CD4-positive, alpha-beta T cell treated with Interferon gamma for 1 hour (primary cell): Measurements from ENCODE around the gene CAMK1G.

Experiments
- DNase-seq: peaks from one replicate; pipeline ENCODE4 v3.0.0-alpha.2; 2020

CAMK1G gene

DNA sequence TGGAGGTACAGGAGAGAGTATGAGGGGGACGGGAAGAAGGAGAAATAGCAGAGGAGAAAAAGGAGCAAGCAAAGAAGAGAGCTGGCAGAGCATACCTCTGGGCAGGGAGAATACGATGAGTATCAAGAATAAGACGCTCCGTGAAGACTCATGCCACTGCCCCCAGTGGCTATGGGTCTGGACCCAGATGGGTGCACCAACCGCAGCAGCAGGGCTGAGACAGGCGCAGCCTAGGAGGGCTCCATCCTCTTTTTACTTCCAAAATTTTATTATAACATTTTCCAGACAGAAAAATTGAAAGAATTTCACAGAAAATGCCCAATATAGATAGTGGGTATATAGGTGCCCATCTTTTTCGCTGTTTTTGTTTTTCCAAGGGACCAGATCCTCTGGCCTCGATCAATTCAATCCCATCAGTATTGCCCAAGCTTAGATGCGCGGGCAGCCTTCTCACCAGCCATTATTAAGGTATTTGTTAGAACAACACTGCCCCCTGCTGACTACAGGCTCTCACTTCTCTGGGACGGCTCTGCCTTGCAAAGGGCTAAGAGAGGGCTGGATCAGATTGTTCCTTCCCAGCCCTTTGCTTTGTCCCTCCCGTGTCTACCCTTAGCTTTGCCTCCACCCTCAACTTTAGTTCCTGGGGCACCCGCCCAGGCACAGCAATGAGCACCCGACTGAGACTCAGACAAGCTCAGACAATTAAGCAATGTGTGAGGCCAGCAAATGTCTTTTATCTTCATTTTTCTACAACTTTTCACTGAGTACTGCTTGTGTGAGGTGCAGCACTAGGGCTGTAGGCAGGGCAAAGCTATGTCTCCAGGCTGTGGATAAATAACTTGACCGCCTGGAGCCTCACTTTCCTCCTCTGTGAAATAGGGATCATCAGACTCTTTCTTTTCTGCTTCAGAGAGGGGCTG lies 17.5 kb upstream of the CAMK1G start:
- DNase-seq: peak; percentile 60

DNA sequence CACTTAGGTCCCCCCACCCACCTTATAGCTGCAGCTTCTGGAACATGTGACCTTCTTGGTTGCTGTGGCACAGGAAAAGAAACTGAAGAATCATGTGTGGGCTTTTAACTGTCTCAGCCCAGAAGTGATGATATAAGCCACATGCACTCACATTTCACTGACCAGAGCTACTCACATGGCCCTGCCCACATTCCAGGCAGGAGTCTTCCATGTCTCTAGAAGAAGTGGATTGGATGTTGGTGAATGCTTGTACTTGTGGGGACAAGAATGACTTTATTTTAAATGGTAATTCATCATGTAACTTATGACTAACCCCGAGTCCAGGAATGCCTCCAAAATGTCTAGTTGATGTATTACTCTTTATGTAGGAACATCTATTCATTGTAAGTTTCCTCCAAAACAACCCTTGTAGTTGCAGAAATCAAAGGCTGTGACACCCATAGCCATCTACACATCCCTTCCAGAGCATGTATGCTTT lies 15.8 kb upstream of the CAMK1G start:
- DNase-seq: no peak

DNA sequence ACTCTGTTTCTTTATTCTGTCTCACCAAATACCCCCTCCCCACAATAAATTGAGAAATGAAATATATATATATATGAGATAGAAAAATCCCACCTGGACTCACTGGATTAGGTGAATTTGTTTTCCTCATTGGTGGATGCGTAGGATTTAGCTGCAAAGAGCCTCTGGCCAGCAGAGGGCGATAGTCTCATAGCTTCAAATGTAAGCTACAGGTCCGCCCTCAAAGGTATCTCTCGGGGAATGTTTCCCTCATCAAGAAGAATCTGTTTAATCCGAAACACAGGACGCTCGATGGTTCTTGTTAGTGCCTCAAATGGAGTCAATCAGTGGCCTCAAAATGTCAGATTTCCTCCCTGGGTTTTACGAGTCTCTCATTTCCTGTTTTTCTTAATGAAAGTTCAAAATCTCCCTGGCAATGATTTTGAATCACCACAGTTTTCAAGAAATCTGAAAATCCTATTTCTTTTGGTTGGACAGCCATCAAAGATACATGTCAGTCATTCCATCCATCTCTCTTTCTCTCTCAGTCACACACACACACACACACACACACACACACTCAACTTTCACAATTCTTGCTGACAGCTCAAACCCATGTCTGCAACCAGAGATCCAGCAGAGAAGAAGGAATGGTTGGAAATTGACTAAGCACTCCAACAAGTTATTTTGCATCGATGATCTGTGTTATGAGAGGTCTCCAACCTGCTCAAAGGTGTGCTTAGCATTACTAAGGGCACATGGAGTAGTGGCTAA lies 13.9 kb upstream of the CAMK1G start:
- DNase-seq: peak; percentile 50

DNA sequence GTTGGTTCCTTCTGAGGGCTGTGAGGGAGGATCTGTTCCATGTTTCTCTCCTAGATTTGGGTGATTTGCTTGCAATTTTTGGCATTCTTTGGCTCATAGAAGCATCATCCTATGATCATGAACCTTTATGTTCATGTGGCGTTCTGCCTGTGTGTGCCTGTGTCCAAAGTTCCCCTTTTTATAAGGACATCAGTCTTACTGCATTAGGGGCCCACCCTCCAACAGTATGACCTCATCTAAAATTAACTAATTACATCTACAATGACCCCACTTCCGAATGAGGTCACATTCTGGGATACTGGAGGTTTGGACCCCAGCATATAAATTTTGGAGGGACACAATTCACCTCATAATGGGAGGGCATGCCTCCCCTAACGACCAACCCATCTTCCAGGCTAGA lies 12.8 kb upstream of the CAMK1G start:
- no peak for DNase-seq

DNA sequence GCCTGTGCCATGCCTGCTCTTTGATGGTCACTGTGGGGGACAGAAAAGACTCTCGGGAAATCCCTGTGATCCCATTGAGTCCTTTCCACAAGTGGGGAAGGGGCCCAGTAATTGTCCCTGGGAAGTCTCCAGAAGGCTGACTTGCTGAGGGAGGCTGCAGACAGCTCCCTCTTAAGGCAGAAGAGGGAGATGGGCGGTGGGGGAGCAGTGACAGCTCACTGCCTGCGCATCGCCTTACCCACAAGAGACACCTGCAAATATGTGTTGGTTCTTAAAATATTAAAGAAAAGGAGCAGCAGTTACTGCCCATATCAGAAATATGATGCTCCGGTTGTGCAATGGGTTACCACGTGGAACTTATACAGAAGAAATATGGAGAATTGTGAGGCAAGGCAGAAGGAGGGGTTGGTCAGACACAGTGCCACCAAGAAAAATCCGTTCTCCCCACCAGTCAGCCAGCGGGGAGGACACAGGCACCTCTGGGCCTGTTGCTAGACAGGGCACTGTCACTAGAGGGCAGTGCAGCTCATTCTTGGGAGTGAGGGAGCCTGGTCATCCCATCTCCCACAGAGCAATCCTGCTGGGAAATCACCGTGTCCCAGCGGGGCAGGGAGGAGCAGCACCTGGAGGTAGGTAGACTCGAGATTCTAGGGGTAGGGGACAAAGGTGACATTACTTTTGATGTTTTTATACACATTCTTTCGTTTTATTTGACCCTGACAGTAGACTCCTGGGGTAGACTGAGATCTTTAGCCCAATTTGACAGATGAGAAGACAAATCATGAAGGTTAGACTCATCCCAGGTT lies 6.9 kb upstream of the CAMK1G start:
- peak; percentile 47 for DNase-seq

DNA sequence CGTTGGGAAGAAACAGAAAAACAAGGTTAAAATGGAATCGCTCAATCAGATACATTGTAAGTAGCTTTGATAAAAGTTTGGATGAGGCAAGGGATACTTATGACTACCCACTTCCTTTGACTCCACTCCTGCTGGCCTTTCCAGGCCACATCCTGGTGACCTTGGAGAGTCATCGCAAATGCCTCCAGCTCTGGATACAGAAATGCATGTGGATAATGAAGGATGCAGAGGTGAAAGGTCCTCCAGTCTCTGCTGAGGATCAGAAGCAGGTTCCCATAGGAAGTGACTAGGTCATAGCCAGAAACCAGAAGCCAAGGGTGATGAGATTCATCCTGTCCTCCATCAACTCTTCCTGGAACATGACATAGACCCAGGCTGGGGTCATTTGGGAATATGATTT lies 6.2 kb upstream of the CAMK1G start:
- DNase-seq: no peak

DNA sequence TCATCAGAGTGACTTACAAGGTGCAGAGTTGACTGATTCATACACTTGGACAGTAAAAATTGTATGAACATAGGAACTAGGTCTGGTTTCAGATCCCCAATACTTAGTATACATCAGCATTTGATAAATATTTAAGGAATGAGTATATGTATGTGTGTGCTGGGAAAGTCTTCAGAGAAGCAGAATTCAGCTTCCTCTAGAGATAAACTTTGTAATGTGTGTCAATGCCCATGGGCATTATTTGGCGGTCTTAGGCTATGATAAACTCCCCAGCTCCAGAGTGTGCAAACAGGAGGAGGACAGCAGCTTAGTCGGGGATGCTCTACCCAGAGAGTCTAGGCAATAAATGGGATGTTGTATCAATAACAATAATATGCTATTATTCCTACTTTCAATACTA lies 2.9 kb upstream of the CAMK1G start:
- no peak for DNase-seq

DNA sequence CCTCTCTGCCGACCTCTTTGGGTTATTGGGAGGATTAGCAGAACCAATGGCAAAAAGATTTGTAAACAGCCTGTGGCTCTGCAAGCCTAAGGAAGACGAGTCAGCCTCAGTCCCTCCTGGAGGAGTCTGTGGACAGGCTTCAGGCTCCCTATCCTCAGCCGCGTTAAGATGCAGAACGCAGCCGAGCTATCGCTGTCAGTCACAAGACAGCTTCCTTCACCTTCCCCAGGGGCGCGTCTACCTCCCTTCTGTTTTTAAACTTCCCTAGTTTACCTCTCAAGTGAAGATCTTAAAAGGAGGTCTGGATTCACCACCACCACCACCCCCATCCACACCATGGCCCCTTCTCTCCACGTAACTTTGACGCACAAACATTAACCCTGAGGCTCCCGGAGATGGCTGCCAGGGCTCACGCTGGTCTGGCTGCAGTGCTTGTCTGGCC lies 738 bp downstream of the CAMK1G start:
- no peak for DNase-seq

DNA sequence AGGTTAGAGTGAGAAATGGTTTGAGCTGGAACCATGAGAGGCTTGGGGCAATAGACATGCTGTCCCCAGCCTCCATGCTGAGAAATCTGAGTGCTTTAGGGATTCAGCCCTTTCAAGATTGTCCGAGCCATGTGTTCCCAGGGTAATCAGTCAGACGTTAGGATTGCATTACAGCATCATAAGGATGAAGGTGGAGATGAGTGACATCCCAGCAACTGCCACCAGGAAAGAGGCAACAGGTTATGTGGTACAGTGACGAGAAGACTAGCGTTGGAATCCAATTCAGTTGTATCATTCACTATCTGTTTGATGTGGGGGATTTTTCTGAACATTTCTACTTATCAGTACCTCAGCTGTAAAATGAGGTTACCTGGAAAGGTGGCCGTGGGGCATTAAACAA lies 1.7 kb downstream of the CAMK1G start:
- no peak for DNase-seq

DNA sequence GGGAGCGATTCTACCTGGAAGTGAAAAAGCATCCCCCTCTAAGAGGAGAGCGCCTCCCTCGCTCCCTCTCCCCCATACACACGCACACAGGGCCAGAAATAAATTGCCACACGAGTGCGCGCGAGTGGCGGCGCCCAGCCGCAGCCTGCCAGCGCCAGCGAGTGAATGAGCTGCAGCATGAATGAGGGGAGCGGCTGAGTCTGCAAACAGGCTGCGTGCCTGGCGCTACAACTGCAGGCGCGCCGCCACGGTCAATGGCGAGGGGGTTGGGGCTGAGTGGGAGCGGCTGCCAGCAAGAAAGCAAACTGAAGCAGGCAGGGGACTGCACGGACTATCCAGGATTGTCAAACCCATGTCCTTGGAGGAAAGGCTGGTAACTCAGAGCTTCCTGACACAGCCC lies 2.2 kb downstream of the CAMK1G start:
- DNase-seq: no peak

DNA sequence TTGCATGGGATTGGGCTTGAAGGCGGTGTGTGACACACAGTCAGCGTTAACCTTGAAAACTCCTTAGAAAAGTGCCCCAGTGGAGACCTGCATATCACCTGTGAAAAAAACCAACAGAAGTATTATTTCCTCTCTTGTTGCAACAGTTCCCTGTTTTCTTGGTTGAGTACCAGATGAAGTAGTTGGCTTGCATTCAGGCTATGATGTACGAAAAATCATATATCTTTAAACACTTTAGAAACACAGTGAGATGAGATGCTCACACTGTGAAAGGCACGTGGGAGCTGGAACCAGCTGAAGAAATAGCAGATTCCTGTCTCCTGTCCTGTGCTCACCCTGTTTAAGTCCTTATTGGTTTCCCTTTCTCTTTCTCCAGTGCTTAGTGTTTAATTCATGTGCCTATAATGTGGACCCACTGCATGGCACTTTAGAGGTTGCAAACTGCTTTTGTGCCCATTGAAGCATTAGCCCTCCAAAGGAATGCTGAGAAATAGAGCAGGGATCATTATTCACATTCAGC lies 2.8 kb downstream of the CAMK1G start:
- no peak for DNase-seq

DNA sequence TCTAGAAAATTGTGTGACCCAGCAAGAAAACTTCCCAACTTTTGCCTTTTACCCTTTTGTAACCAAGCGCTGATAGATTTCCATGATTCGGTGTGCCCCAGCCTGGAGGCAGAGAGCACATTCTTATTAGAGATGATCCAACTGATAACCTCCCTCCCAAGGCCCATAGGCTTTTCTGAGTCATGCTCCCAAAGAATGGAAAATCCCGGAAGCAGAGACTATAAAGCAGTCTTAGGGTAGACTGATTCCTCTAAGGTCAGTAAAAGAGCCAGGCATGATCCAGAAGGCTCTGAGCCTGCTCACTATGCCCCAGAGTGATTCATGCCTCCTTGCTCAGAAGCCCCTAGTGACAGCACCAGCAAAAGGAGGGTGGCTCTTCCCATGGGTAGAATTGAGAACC lies 4.3 kb downstream of the CAMK1G start:
- DNase-seq: no peak

DNA sequence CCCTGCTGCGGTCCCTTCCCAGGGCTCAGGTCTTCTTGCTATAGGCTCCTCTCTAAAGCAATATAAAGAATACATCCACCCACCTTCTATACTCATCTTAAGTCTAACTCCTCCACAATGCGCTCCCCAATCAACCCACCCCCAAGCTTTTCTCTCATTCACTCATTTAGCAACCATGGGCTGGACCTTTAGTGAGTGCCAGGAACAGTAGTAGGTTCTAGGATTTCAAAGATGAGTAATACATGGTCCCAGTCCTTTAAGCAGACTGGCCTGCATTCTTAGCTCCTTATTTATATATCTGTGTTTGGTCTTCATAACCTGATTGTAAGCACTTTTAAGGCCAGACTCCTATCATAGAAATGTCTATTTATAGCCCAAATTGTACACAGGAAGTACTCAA lies 5.9 kb downstream of the CAMK1G start:
- DNase-seq: no peak

DNA sequence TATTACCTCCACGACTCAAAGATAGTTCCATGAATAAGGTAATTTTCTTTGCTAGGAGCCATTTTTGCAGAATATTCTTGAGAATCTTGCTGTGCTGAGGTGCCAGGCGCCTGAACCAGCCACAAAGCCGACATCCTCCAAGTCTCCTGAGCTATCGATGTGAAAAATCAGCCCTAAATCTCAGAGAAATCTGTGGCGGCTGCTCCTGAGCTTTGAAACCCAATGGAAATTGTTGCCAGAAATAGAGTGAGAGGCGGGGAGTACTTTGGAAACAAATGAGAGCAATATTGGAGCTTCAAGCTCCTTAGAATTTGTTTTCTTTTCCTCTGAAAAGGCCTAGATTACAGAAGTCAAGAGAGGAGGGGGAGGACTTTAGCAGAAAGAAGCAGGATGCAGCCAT lies 6.3 kb downstream of the CAMK1G start:
- DNase-seq: no peak

DNA sequence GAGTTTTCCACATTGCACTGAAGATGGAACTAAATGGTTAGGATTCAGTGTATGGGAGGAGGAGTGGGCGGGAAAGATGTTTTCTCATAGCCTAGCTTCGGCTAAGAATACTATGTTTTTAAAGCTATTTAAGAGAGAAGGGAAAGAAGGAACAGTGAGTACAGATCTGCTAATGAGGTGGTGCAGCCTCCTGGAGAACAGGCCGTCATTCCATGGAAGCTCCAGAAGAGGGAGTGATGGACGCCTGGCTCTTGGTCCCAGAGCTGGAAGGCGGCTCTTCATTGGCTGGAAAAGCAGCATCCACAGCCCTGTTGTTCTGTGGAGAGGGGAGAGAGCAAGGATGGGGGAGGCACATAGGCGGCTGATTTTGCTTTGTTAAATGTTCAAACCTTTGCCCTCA lies 6.9 kb downstream of the CAMK1G start:
- no peak for DNase-seq

DNA sequence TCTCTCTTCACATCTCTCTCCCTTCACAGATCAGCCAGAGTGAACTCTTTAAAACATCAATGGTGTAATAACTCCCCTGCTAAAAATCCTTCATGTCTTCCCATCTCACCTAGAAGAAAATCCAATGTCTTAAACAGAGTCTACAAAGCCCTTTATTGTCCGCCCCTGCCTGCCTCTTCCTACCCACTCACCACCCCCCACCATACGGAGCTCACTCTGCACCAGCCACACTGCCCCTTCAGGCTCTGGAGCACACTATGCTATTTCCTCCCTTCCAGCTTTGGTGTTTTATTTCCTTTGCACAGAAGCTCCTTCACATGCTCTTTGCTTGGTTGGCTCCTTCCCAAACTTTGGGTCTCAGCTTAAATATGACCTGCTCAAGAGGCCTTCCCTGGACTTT lies 10.2 kb downstream of the CAMK1G start:
- no peak for DNase-seq

DNA sequence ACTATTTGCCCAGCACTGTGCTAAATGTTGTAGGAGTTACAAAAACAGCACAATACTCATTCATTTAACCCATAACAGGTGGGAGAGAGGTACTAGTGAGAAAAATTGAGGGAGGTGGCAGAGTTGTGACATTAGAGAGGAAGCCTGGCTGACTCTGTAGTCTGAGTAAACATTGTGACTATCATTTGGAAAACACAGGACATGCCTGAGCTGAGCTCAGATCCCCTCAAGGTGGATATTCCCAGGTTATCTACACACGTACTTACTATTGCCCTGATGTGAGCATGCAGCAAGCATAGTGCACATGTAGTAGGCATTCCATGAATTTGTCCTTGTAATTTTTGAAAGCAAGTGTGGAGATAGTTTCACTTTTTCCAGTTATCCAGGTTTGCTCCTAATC lies 10.9 kb downstream of the CAMK1G start:
- no peak for DNase-seq

DNA sequence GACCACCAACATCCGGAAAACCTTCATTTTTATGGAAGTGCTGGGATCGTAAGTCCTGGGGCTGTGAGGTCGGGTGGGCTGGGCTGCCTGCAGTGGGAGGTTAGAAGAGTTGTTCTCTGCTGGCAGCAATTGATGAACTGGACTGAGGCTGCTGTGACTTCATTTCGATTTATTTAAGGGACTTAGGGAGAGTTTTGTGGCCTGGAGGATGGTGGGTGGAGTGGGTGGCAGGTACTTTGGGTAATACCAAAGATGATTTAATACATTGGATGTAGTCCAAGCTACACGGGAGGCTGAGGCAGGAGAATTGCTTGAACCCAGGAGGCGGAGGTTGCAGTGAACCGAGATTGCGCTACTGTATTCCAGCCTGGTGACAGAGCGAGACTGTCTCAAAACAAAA lies 11.5 kb downstream of the CAMK1G start:
- no peak for DNase-seq

DNA sequence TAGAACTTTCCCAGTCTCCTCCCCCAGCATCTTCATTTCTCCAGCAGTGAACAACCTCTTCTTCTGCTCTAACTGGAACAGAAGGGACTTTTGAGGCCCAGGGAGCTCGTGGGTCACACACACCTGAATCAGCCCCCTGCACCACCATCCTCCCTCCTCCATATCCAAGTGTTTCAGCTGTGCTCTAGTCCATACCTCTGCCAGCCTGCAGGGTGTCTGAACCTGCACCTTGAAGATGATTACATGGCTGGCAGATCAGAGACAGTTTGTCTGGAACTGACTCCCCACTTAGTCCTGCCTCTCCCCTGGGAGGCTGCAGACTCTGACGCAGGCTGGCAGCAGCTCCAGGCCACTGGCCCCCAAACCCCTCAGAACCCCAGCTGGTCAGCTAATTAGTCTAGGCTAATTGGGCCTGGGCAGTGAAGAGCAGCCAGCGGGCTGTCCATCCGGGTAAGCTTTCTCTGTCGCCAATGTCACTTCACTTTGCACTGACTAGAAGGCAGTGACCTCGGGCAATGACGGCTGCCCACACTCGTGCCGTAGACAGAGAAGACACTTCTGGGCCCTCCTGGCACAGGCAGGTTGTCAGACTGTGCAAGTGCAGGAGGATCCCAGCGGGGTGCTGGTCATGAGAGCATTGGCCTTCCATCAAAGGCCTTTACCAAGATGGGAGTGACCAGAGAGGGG lies 12.2 kb downstream of the CAMK1G start:
- no peak for DNase-seq

DNA sequence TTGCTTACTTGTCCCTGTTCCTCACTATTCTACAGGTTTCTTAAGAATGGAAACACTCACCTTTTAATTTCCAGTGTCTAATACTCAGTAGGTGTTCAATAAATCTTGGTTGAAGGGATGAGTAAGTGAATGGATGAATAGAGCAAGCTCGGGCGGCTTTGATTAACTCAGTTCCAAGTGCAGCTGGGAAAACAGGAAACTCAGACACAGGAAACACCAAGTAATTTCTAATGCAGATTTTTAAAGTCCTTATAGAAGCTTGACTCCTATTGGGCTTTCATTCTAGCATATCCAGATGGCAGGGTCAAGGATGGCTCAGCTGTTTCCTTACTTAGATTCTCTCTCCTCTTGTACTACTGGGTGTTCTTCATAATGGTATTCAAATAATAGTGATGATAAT lies 14.0 kb downstream of the CAMK1G start:
- DNase-seq: no peak

DNA sequence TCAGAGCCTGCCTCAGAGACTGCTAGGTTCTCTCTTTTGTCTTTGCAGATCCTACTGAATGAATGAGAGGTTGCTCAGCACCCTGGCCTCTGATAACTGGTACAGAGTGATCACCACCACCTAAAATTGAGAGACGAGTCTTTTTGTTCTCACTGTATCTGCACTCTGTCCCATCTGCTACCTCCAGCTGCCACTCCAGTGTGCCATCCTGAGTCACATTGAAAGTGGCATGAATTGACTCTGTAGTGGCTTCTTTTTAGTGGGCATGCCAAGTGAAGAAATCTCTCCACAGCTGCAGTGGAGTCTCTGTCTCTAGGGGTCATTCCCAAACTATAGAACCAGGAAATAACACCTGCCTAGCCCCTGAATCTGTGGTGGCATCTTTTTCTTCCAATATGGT lies 14.7 kb downstream of the CAMK1G start:
- no peak for DNase-seq

DNA sequence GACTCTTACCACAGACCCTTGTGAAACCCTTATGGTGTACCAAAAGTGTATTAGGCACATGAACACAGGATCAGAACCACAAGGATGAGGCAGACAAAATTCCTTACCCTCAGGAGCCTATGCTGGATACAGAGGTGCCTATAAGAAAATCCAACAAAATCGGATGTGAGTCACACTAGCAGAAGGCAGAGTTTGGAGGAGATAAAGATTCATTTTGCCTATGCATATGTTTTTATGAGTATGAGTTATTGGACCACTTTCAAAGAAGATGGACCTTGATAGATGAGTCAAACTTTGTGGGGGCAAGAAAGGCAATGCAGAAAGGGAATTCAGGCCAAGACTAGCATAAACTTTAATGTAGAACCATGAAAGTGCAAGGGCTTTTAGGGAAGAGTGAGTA lies 17.0 kb downstream of the CAMK1G start:
- no peak for DNase-seq
